Measurements from ENCODE around the gene R3HDM4.
"Not testable (repeated sequence)": the region's sequence is repeated elsewhere in the genome, so short reads cannot be mapped to it uniquely, and the experiment has no call there.

R3HDM4 gene

GRCh38 chr19:853614-854220 lies 59.3 kb downstream of the R3HDM4 start:
- H3K4me3 Mint-ChIP-seq; H3K27me3 Mint-ChIP-seq; ATAC-seq (ENCODE audit: low read depth); H3K27ac Mint-ChIP-seq; H3K36me3 Mint-ChIP-seq; H3K4me1 Mint-ChIP-seq; DNase-seq (ENCODE audit: low spot score in 2 of 2); H3K9me3 Mint-ChIP-seq: not testable (repeated sequence)

GRCh38 chr19:853014-853585 lies 59.9 kb downstream of the R3HDM4 start:
- Mint-ChIP-seq H3K27ac (no peak overlapping the region), H3K36me3 (no peaks in the 10 kb centered on the region), H3K4me3 (no peak overlapping the region), H3K27me3 (peaks cover 8% of the 10 kb centered on the region), H3K4me1 (peaks cover 2% of the 10 kb centered on the region), H3K9me3 (no peaks in the 10 kb centered on the region)
- ATAC-seq (ENCODE audit: low read depth) (no peak), DNase-seq (ENCODE audit: low spot score in 2 of 2) (no peak)

- H3K27ac Mint-ChIP-seq, result no peak within 1 kb of the TSS
- ATAC-seq (ENCODE audit: low read depth) (no peak), DNase-seq (ENCODE audit: low spot score in 2 of 2) (no peak)
- H3K9me3 Mint-ChIP-seq, result no peaks in the 10 kb centered on the region
- H3K27me3 Mint-ChIP-seq, result peaks cover 8% of the 10 kb centered on the region
- H3K4me3 Mint-ChIP-seq, result no peak within 1 kb of the TSS
- peaks cover 2% of the 10 kb centered on the region for H3K4me1 Mint-ChIP-seq
- H3K36me3 Mint-ChIP-seq, result no peaks in the 10 kb centered on the region
Observed at GRCh38 chr19:852136-853013, 60.6 kb downstream of the R3HDM4 start, which contains the start of gene ELANE. TSS of gene ELANE (plus strand) at chr19:852303. CDS start at chr19:852329, 26 bp downstream.

- Mint-ChIP-seq H3K36me3 (no peaks in the 10 kb centered on the region), H3K27me3 (peaks cover 13% of the 10 kb centered on the region), H3K4me1 (no peaks in the 10 kb centered on the region), H3K27ac (no peak overlapping the region), H3K9me3 (no peaks in the 10 kb centered on the region), H3K4me3 (no peak overlapping the region)
- DNase-seq (ENCODE audit: low spot score in 2 of 2) (no peak), ATAC-seq (ENCODE audit: low read depth) (no peak)
Observed at GRCh38 chr19:850979-851335, 62.1 kb downstream of the R3HDM4 start.

- peaks cover 17% of the 10 kb centered on the region for H3K27me3 Mint-ChIP-seq
- no peaks in the 10 kb centered on the region for H3K36me3 Mint-ChIP-seq
- H3K27ac Mint-ChIP-seq, result no peak overlapping the region
- no peak for DNase-seq (ENCODE audit: low spot score in 2 of 2)
- no peaks in the 10 kb centered on the region for H3K4me1 Mint-ChIP-seq
- ATAC-seq (ENCODE audit: low read depth), result peak; percentile 24
- no peaks in the 10 kb centered on the region for H3K9me3 Mint-ChIP-seq
- H3K4me3 Mint-ChIP-seq, result no peak overlapping the region
Observed at GRCh38 chr19:850221-850978, 62.6 kb downstream of the R3HDM4 start.

GRCh38 chr19:849195-849594 lies 63.8 kb downstream of the R3HDM4 start:
- H3K4me3 Mint-ChIP-seq; ATAC-seq (ENCODE audit: low read depth); H3K27ac Mint-ChIP-seq; H3K9me3 Mint-ChIP-seq; H3K4me1 Mint-ChIP-seq; H3K36me3 Mint-ChIP-seq; DNase-seq (ENCODE audit: low spot score in 2 of 2): not testable (repeated sequence)
- peaks cover 22% of the 10 kb centered on the region for H3K27me3 Mint-ChIP-seq

- no peak for ATAC-seq (ENCODE audit: low read depth)
- Mint-ChIP-seq H3K4me1 (peaks cover 4% of the 10 kb centered on the region), H3K27ac (no peak overlapping the region), H3K4me3 (no peak overlapping the region), H3K27me3 (peaks cover 22% of the 10 kb centered on the region), H3K9me3 (no peaks in the 10 kb centered on the region), H3K36me3 (peaks cover 2% of the 10 kb centered on the region)
- DNase-seq (ENCODE audit: low spot score in 2 of 2), result no peak
Observed at GRCh38 chr19:848386-848921, 64.6 kb downstream of the R3HDM4 start.
